Renal cortical epithelial cell (primary cell): ENCODE measurements around the gene SEC63. TPM values are rescaled to one million over a fixed set of nuclear protein-coding genes. Genes with fewer than 3 reads are reported as not detected.
A peak's percentile ranks its signal among the peaks of the same experiment; 100 is the strongest.
"Not testable (repeated sequence)": the region's sequence is repeated elsewhere in the genome, so short reads cannot be mapped to it uniquely, and the experiment has no call there.

ENCODE experiments used
- DNase-seq: peaks from one replicate; pipeline ENCODE4 v3.0.0-alpha.2; 2011; ENCODE audit warnings: low read depth
- total RNA-seq: library from RNA; depleted of rRNA; stranded (reverse); fragments of >200 nt; gene quantifications from 2 replicates; pipeline ENCODE4 v1.2.3, GENCODE V29; 2014

SEC63 gene
- total RNA-seq, 1 donor from 2014 or later = 45.3 TPM

GRCh38 chr6:107928984-107929383 is 29.0 kb downstream of the SEC63 start:
- no peak for DNase-seq

GRCh38 chr6:107926697-107927544 is 31.1 kb downstream of the SEC63 start:
- not testable (repeated sequence) for DNase-seq

- DNase-seq = no peak
These were observed 40.3 kb downstream of the SEC63 start for GRCh38 chr6:107917451-107918375.

GRCh38 chr6:107916961-107917360 is 41.0 kb downstream of the SEC63 start:
- DNase-seq = not testable (repeated sequence)

- no peak for DNase-seq
These were observed 46.3 kb downstream of the SEC63 start for GRCh38 chr6:107911692-107912091.

- peak; percentile 26 for DNase-seq
These were observed 63.1 kb downstream of the SEC63 start for GRCh38 chr6:107894809-107895396.

GRCh38 chr6:107890431-107890830 is 67.6 kb downstream of the SEC63 start:
- not testable (repeated sequence) for DNase-seq

- DNase-seq = not testable (repeated sequence)
These were observed 72.1 kb downstream of the SEC63 start for GRCh38 chr6:107885950-107886349.

GRCh38 chr6:107879941-107880340 is 78.1 kb downstream of the SEC63 start:
- DNase-seq = no peak

GRCh38 chr6:107877968-107878367 is 80.0 kb downstream of the SEC63 start:
- DNase-seq = no peak

GRCh38 chr6:107871976-107872375 is 86.0 kb downstream of the SEC63 start:
- no peak for DNase-seq

- not testable (repeated sequence) for DNase-seq
These were observed 86.5 kb downstream of the SEC63 start for GRCh38 chr6:107871512-107871911.

- DNase-seq = no peak
These were observed 87.0 kb downstream of the SEC63 start for GRCh38 chr6:107871016-107871415.

- no peak for DNase-seq
These were observed 87.6 kb downstream of the SEC63 start for GRCh38 chr6:107870381-107870780.

GRCh38 chr6:107869871-107870270 is 88.1 kb downstream of the SEC63 start:
- no peak for DNase-seq

- no peak for DNase-seq
These were observed 89.0 kb downstream of the SEC63 start for GRCh38 chr6:107868867-107869611.

GRCh38 chr6:107867302-107867615 is 90.7 kb downstream of the SEC63 start:
- no peak for DNase-seq

GRCh38 chr6:107866606-107867301 is 91.3 kb downstream of the SEC63 start:
- DNase-seq = peak; percentile 62

GRCh38 chr6:107864226-107865127 is 93.5 kb downstream of the SEC63 start:
- no peak for DNase-seq

GRCh38 chr6:107862383-107862782 is 95.6 kb downstream of the SEC63 start:
- peak; percentile 89 for DNase-seq
